Measurements from ENCODE around the gene ANKS1B.

The ANKS1B gene

DNA sequence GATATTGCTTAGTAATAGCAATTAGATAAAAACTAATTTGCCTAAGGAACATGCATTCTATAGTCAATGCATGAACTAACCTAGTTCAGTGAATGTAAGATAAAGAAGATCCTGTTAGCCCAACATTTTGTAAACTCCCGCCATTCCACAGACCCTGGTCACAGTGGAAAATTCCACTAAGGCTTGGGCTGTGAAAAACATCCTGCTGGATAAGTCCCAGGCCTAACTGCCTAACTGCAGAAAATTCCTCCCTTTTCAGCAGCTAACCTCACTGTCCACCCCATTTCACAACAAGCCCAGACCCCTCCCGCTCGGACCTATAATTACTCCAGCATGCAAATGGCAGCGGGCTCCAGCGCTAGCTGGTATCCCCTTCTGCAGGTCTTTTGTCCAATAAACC is 435.1 kb downstream of the ANKS1B start:
- TF ChIP-seq YY1 (IDR thresholded peaks at IDR 0.05; ENCODE audit: insufficient read depth, insufficient read length) (no peak), ZNF274 (IDR thresholded peaks at IDR 0.05; ENCODE audit: low read depth, low read length) (no peak), SUZ12 (IDR thresholded peaks at IDR 0.05; ENCODE audit: extremely low read depth, insufficient read depth, insufficient read length) (no peak)

DNA sequence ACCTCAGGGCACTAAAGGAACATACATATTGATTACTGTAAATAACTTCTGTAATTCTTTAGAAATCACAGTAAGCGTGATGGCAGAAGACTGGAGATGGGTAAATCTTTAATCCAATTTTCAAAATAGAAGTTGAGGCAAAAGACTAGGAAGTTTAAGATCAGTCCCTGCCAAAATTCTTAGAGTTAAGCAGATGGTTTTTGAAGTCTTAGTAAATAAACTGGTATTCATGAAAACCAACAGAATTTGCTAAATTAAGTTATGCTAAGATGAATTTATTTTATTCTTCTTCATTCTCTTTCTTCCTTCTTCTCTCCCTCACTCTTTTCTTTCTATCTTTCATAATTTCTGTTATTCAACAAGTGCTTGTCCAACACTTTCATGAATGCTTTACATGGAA is 435.5 kb downstream of the ANKS1B start:
- H3K9ac ChIP-seq (ENCODE audit: insufficient read length, low read depth): no peak overlapping the region
- TF ChIP-seq SUZ12 (IDR thresholded peaks at IDR 0.05; ENCODE audit: extremely low read depth, insufficient read depth, insufficient read length): no peak
- no peaks in the 10 kb centered on the region for H3K27me3 ChIP-seq (ENCODE audit: insufficient read depth, insufficient read length)
- no peak overlapping the region for H3K4me3 ChIP-seq (ENCODE audit: insufficient read length, low read depth)
- no peak for DNase-seq (ENCODE audit: low read depth, low spot score)
- no peaks in the 10 kb centered on the region for H3K9me3 ChIP-seq (ENCODE audit: insufficient read depth, low read length)
- H3K4me1 ChIP-seq (ENCODE audit: insufficient read depth, insufficient read length): no peaks in the 10 kb centered on the region
- H3K36me3 ChIP-seq (ENCODE audit: insufficient read depth, insufficient read length, low read length): no peaks in the 10 kb centered on the region

More for the DNA sequence above, 435.1 kb downstream of the ANKS1B start:
- Histone ChIP-seq H3K4me3 (ENCODE audit: insufficient read length, low read depth) (no peak overlapping the region), H3K36me3 (ENCODE audit: insufficient read depth, insufficient read length, low read length) (no peaks in the 10 kb centered on the region), H3K9me3 (ENCODE audit: insufficient read depth, low read length) (no peaks in the 10 kb centered on the region), H3K9ac (ENCODE audit: insufficient read length, low read depth) (no peak overlapping the region), H3K27me3 (ENCODE audit: insufficient read depth, insufficient read length) (no peaks in the 10 kb centered on the region), H3K4me1 (ENCODE audit: insufficient read depth, insufficient read length) (no peaks in the 10 kb centered on the region)
- no peak for DNase-seq (ENCODE audit: low read depth, low spot score)

DNA sequence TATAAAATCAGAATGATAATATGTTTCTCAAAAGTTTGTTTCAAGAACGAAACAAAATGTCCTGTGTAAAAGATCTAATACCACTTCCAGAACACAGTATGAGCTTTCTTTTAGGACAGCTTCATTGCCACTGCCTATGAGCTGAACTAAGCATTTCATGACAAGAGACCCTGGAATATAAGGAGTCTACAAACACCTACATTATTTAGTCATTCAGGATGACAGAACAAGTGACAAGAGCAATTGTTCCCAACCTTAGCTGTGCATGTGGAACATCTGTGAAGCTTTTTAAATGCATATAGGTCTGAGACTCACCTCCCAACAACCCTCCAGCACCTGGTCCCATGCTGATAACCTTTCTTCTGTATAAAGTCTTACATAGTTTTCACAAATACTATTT is 440.3 kb downstream of the ANKS1B start:
- no peaks in the 10 kb centered on the region for H3K4me1 ChIP-seq (ENCODE audit: insufficient read depth, insufficient read length)
- no peaks in the 10 kb centered on the region for H3K9me3 ChIP-seq (ENCODE audit: insufficient read depth, low read length)
- H3K36me3 ChIP-seq (ENCODE audit: insufficient read depth, insufficient read length, low read length): no peaks in the 10 kb centered on the region
- DNase-seq (ENCODE audit: low read depth, low spot score): no peak
- no peak overlapping the region for H3K9ac ChIP-seq (ENCODE audit: insufficient read length, low read depth)
- TF ChIP-seq YY1 (IDR thresholded peaks at IDR 0.05; ENCODE audit: insufficient read depth, insufficient read length) (no peak), ZNF274 (IDR thresholded peaks at IDR 0.05; ENCODE audit: low read depth, low read length) (no peak), SUZ12 (IDR thresholded peaks at IDR 0.05; ENCODE audit: extremely low read depth, insufficient read depth, insufficient read length) (no peak)
- H3K27me3 ChIP-seq (ENCODE audit: insufficient read depth, insufficient read length): no peaks in the 10 kb centered on the region
- no peak overlapping the region for H3K4me3 ChIP-seq (ENCODE audit: insufficient read length, low read depth)

DNA sequence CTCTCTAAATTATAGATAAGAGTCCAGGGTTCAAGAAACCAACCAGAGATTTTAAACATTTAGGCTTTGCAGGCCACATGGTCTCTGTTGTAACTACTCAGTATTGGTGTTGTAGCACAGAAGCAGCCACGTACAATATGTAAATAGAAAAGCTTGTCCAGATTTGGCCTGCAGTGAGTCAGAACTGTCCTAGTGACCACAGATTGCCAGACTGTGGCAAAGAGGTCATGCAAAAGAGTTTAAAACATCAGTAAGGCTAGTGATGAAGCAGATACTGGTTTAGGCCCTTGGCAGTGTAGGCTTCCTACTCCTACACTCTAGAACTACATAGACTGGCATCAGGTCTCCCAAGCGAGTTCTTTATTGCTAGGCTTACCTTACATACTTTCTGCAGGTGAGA is 454.8 kb downstream of the ANKS1B start:
- no peak for TF ChIP-seq SUZ12 (IDR thresholded peaks at IDR 0.05; ENCODE audit: extremely low read depth, insufficient read depth, insufficient read length)
- TF ChIP-seq YY1 (IDR thresholded peaks at IDR 0.05; ENCODE audit: insufficient read depth, insufficient read length): no peak
- no peak for TF ChIP-seq ZNF274 (IDR thresholded peaks at IDR 0.05; ENCODE audit: low read depth, low read length)
- no peak overlapping the region for H3K4me3 ChIP-seq (ENCODE audit: insufficient read length, low read depth)
- H3K9ac ChIP-seq (ENCODE audit: insufficient read length, low read depth): no peak overlapping the region
- no peaks in the 10 kb centered on the region for H3K27me3 ChIP-seq (ENCODE audit: insufficient read depth, insufficient read length)
- H3K4me1 ChIP-seq (ENCODE audit: insufficient read depth, insufficient read length): no peaks in the 10 kb centered on the region
- no peaks in the 10 kb centered on the region; the same call in 1 of the 2 replicates for H3K9me3 ChIP-seq (ENCODE audit: insufficient read depth, low read length)
- DNase-seq (ENCODE audit: low read depth, low spot score): no peak
- no peaks in the 10 kb centered on the region for H3K36me3 ChIP-seq (ENCODE audit: insufficient read depth, insufficient read length, low read length)

DNA sequence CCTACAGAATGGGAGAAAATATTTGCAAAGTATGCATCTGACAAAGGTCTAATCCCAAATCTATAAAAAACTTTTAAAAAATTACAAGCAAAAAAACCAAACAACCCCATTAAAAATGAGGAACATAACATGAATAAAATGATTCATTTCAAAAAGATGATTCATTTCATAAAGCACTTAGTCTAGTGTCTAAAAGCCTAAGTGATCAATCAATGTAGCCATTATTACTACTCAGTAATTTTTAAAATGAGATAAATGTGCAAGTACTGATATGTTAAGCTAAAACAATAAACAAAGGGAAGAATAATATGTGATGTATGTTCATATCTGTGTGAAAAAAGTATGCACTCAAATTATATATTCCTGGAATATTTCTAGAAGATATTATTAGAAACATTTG is 456.3 kb downstream of the ANKS1B start:
- no peak for TF ChIP-seq YY1 (IDR thresholded peaks at IDR 0.05; ENCODE audit: insufficient read depth, insufficient read length)
- no peak for TF ChIP-seq SUZ12 (IDR thresholded peaks at IDR 0.05; ENCODE audit: extremely low read depth, insufficient read depth, insufficient read length)
- no peak for TF ChIP-seq ZNF274 (IDR thresholded peaks at IDR 0.05; ENCODE audit: low read depth, low read length)
- Histone ChIP-seq H3K4me3 (ENCODE audit: insufficient read length, low read depth) (no peak overlapping the region), H3K27me3 (ENCODE audit: insufficient read depth, insufficient read length) (no peaks in the 10 kb centered on the region), H3K4me1 (ENCODE audit: insufficient read depth, insufficient read length) (no peaks in the 10 kb centered on the region), H3K9me3 (ENCODE audit: insufficient read depth, low read length) (no peaks in the 10 kb centered on the region; the same call in 1 of the 2 replicates), H3K36me3 (ENCODE audit: insufficient read depth, insufficient read length, low read length) (no peaks in the 10 kb centered on the region), H3K9ac (ENCODE audit: insufficient read length, low read depth) (no peak overlapping the region)
- no peak for DNase-seq (ENCODE audit: low read depth, low spot score)

DNA sequence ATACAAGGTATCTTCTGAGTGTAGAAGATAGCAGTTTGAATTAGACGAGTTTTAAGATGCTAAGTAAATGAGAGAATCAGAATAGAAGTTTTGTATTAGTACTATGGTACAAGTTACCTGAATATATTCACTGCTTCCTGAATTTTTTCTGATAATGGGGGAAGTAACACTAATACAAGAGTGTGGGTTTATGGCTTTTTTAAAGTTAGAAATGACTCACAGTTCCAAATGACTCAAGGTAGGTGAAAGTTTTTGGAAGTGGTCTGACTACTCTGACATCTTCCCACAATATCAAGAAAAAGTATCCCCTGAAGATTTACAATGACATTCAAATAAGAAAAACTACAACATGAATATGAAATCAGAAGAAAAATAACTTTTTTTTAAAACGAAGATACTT is 460.9 kb downstream of the ANKS1B start:
- no peaks in the 10 kb centered on the region; the same call in 1 of the 2 replicates for H3K9me3 ChIP-seq (ENCODE audit: insufficient read depth, low read length)
- no peaks in the 10 kb centered on the region for H3K36me3 ChIP-seq (ENCODE audit: insufficient read depth, insufficient read length, low read length)
- TF ChIP-seq ZNF274 (IDR thresholded peaks at IDR 0.05; ENCODE audit: low read depth, low read length) (no peak), YY1 (IDR thresholded peaks at IDR 0.05; ENCODE audit: insufficient read depth, insufficient read length) (no peak), SUZ12 (IDR thresholded peaks at IDR 0.05; ENCODE audit: extremely low read depth, insufficient read depth, insufficient read length) (no peak)
- DNase-seq (ENCODE audit: low read depth, low spot score): no peak
- no peaks in the 10 kb centered on the region for H3K27me3 ChIP-seq (ENCODE audit: insufficient read depth, insufficient read length)
- H3K4me1 ChIP-seq (ENCODE audit: insufficient read depth, insufficient read length): no peaks in the 10 kb centered on the region
- H3K4me3 ChIP-seq (ENCODE audit: insufficient read length, low read depth): no peak overlapping the region
- no peak overlapping the region for H3K9ac ChIP-seq (ENCODE audit: insufficient read length, low read depth)

DNA sequence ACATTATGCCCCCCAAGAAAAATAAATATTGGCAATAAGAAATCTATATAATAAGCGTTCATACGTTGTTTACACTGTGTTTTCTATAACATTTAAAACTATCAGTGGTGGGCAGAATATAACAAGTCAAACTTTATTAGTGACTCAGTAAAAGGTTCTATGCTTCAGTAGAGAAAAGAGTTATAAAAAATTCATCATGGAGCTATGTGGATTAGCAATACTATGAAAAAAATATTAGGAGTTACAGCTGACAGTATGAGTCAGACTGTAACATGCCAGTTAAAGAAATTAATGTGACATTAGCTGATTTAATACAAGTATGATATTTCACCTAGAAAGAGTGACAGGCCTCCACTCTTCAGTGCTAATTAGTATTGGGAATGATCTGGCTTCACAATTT is 462.3 kb downstream of the ANKS1B start:
- no peaks in the 10 kb centered on the region for H3K4me1 ChIP-seq (ENCODE audit: insufficient read depth, insufficient read length)
- DNase-seq (ENCODE audit: low read depth, low spot score): no peak
- H3K9ac ChIP-seq (ENCODE audit: insufficient read length, low read depth): no peak overlapping the region
- H3K9me3 ChIP-seq (ENCODE audit: insufficient read depth, low read length): no peaks in the 10 kb centered on the region; the same call in 1 of the 2 replicates
- TF ChIP-seq YY1 (IDR thresholded peaks at IDR 0.05; ENCODE audit: insufficient read depth, insufficient read length): no peak
- no peak for TF ChIP-seq ZNF274 (IDR thresholded peaks at IDR 0.05; ENCODE audit: low read depth, low read length)
- TF ChIP-seq SUZ12 (IDR thresholded peaks at IDR 0.05; ENCODE audit: extremely low read depth, insufficient read depth, insufficient read length): no peak
- H3K27me3 ChIP-seq (ENCODE audit: insufficient read depth, insufficient read length): no peaks in the 10 kb centered on the region
- H3K4me3 ChIP-seq (ENCODE audit: insufficient read length, low read depth): no peak overlapping the region
- H3K36me3 ChIP-seq (ENCODE audit: insufficient read depth, insufficient read length, low read length): no peaks in the 10 kb centered on the region

DNA sequence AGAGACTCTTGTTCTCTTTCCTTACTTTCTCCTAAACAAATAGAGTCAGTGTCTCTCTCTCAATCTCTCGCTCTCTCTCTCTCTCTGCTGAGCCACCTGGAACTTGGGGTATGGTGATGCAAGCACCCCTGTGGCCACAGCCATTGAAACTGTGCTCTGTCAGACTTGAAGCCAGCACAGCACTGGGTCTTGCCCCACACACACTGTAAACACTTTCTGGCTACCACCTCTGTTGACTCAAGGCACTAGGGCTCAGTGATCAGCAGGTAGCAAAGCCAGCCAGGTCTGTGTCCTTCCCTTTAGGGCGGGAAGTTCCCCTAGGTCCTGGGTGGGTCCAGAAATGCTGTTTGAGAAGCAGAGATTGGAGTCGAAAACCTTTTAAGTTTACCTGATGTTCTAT is 463.1 kb downstream of the ANKS1B start:
- DNase-seq (ENCODE audit: low read depth, low spot score): no peak
- Histone ChIP-seq H3K4me1 (ENCODE audit: insufficient read depth, insufficient read length) (no peaks in the 10 kb centered on the region), H3K27me3 (ENCODE audit: insufficient read depth, insufficient read length) (no peaks in the 10 kb centered on the region), H3K9ac (ENCODE audit: insufficient read length, low read depth) (no peak overlapping the region), H3K4me3 (ENCODE audit: insufficient read length, low read depth) (no peak overlapping the region), H3K9me3 (ENCODE audit: insufficient read depth, low read length) (no peaks in the 10 kb centered on the region; the same call in 1 of the 2 replicates), H3K36me3 (ENCODE audit: insufficient read depth, insufficient read length, low read length) (no peaks in the 10 kb centered on the region)
- no peak for TF ChIP-seq ZNF274 (IDR thresholded peaks at IDR 0.05; ENCODE audit: low read depth, low read length)
- TF ChIP-seq SUZ12 (IDR thresholded peaks at IDR 0.05; ENCODE audit: extremely low read depth, insufficient read depth, insufficient read length): no peak
- TF ChIP-seq YY1 (IDR thresholded peaks at IDR 0.05; ENCODE audit: insufficient read depth, insufficient read length): no peak
